GM12865 (cell line): Measurements from ENCODE around the gene CDH20.

Experiments used
- DNase-seq: peaks from one replicate; pipeline ENCODE4 v3.0.0; 2010; ENCODE audit warnings: low read depth
- H3K4me3 ChIP-seq: 2 replicates; pipeline ENCODE4 v1.5.1; 2011; ENCODE audit warnings: mild to moderate bottlenecking, low read depth, low read length, control low read depth
- CTCF ChIP-seq: IDR thresholded peaks from 2 replicates; pipeline ENCODE4 v1.5.1; 2011; ENCODE audit warnings: low read length, control low read depth, low read depth, inconsistent platforms; ENCODE audit not compliant: insufficient read depth; ENCODE audit errors: missing control alignments

The CDH20 gene

GRCh38 chr18:61435064-61435652 is 101.9 kb downstream of the CDH20 start:
- peak; percentile 66 for TF ChIP-seq CTCF
- peak; percentile 22 for DNase-seq
- no peak overlapping the region for H3K4me3 ChIP-seq

- no peak overlapping the region for H3K4me3 ChIP-seq
- TF ChIP-seq CTCF = no peak
- DNase-seq = no peak
Observed at GRCh38 chr18:61443081-61443725, 110.0 kb downstream of the CDH20 start.

- no peak for TF ChIP-seq CTCF
- H3K4me3 ChIP-seq = no peak overlapping the region
- no peak for DNase-seq
Observed at GRCh38 chr18:61448316-61448715, 115.1 kb downstream of the CDH20 start.

GRCh38 chr18:61459896-61460648 is 126.8 kb downstream of the CDH20 start:
- no peak for DNase-seq
- no peak overlapping the region for H3K4me3 ChIP-seq
- TF ChIP-seq CTCF = no peak

- DNase-seq = no peak
- no peak for TF ChIP-seq CTCF
Observed at GRCh38 chr18:61464551-61465142, 131.4 kb downstream of the CDH20 start.

GRCh38 chr18:61466736-61467135 is 133.5 kb downstream of the CDH20 start:
- DNase-seq = no peak
- TF ChIP-seq CTCF = no peak
- H3K4me3 ChIP-seq = no peak overlapping the region

More at GRCh38 chr18:61464551-61465142, 131.4 kb downstream of the CDH20 start:
- no peak overlapping the region for H3K4me3 ChIP-seq
